Activated T-helper 17 cell treated with anti-CD3 and anti-CD28 coated beads, Interleukin-2, amount 50 U/mL, for 72 hours (primary cell): Measurements from ENCODE around the gene NDUFA8. TPM values are rescaled to one million over a fixed set of nuclear protein-coding genes. Genes with fewer than 3 reads are reported as not detected.

Source experiments
- ATAC-seq: fragments of 150-1000 bp; cut with Tn5 transposase; replicated peaks from 2 replicates; pipeline ENCODE4 v1.10.0; 2021; ENCODE audit warnings: mild to moderate bottlenecking, moderate library complexity
- H3K27ac Mint-ChIP-seq: one replicate; pipeline ENCODE4 v1.8.0; 2022; ENCODE audit warnings: mixed read lengths
- H3K27me3 Mint-ChIP-seq: one replicate; pipeline ENCODE4 v1.8.0; 2022; ENCODE audit warnings: mixed read lengths
- H3K36me3 Mint-ChIP-seq: one replicate; pipeline ENCODE4 v1.8.0; 2022; ENCODE audit warnings: low read depth, mild to moderate bottlenecking, mixed read lengths
- H3K4me1 Mint-ChIP-seq: one replicate; pipeline ENCODE4 v1.8.0; 2022; ENCODE audit warnings: mixed read lengths
- H3K4me3 Mint-ChIP-seq: one replicate; pipeline ENCODE4 v1.8.0; 2022; ENCODE audit warnings: mild to moderate bottlenecking, mixed read lengths
- H3K9me3 Mint-ChIP-seq: one replicate; pipeline ENCODE4 v1.8.0; 2022; ENCODE audit warnings: mixed read lengths
- total RNA-seq, 2 donors: library from RNA; stranded (reverse); gene quantifications; one replicate each; pipeline ENCODE4 v1.2.3, GENCODE V29; 2022

The NDUFA8 gene
- total RNA-seq, 2 donors from 2014 or later, result 36.8 to 59.0 TPM

DNA sequence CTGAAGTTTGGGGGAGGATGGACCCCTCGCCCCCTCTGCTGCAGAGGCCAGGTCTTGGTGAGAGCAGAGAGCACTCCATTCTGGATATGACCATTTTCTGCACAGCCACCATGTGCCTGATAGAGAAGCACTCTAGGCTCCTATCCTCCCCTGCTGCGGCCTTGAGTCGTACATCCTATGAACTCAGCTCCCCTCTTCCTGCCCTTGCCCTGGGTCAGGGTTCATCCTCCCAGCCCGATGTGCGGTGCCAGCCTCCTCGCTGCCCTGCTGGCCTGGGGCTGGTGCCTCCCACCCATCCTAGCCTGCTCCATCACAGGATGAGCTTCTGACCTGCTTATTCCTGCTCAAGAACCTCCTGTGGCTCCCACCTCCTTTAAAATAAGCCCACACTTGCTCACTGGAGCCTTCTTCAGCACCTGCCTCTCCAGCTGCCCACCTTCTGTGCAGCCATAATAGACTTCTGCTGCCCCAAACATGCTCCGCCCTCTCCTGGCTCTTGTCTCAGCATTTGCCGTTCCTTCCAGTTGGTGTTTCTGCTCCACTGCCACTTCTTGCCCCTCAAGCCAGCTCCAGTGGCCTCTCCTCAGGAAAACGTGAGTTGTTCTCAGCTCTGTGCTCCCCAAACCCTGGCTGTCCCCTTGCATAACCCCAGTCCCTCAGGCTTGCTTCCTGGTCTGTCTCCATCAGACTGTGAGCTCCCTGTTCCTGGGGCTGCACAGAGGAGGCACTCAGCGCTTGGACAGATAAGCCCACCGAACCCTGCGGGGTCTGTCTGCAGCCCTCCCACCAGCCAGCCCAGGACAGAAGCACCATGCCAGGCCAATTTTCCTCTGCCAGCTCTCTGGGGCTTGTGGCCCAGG, 44.2 kb downstream of the NDUFA8 start:
- H3K4me1 Mint-ChIP-seq, result no peaks in the 10 kb centered on the region
- ATAC-seq, result no peak
- H3K9me3 Mint-ChIP-seq, result no peaks in the 10 kb centered on the region
- H3K4me3 Mint-ChIP-seq, result no peak overlapping the region
- no peaks in the 10 kb centered on the region for H3K27me3 Mint-ChIP-seq
- no peak overlapping the region for H3K27ac Mint-ChIP-seq
- no peaks in the 10 kb centered on the region for H3K36me3 Mint-ChIP-seq

DNA sequence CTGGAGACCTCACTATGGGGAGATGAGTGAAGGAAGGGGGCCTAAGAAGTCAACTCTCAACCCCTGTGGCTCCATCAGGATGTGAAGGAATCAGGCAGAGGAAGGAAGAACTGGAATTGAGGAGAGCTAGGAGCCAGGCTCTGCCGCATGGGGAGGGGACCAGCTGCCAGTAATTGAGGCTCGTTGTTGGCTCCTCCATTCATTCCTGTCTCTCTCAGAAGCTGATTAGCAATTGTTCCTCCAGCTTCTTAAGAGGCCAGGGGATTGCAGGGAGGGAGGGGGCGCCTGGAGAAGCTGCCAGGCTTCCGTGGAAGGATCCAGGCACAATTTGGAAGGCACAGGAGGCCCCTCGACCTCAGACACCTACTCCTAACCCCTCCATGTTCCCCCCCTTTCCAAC, 46.0 kb downstream of the NDUFA8 start:
- Mint-ChIP-seq H3K9me3 (no peaks in the 10 kb centered on the region), H3K4me1 (no peaks in the 10 kb centered on the region), H3K27me3 (no peaks in the 10 kb centered on the region), H3K4me3 (no peak overlapping the region), H3K36me3 (no peaks in the 10 kb centered on the region), H3K27ac (no peak overlapping the region)
- ATAC-seq, result no peak

DNA sequence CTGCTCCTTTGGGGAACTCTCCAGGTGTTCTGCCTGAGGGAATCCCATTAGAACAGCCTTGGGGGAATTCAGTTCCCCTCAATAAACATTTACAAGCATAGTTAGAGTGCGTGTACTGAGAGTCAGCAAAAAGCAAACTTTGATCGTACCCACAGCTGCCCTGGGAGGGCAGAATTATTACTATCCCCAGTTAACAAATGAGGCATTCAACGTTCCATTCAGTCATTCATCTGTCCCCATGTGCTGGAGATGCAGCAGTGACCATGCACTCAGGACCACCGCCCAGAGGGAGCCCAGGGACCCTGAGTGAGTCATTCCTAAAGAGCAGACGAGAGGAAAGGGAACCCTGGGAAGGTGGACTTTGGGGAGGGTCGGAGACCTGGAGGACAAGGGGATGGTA, 47.3 kb downstream of the NDUFA8 start:
- Mint-ChIP-seq H3K9me3 (no peaks in the 10 kb centered on the region), H3K27ac (no peak overlapping the region), H3K4me3 (no peak overlapping the region), H3K4me1 (no peaks in the 10 kb centered on the region), H3K27me3 (no peaks in the 10 kb centered on the region), H3K36me3 (no peaks in the 10 kb centered on the region)
- ATAC-seq, result no peak

DNA sequence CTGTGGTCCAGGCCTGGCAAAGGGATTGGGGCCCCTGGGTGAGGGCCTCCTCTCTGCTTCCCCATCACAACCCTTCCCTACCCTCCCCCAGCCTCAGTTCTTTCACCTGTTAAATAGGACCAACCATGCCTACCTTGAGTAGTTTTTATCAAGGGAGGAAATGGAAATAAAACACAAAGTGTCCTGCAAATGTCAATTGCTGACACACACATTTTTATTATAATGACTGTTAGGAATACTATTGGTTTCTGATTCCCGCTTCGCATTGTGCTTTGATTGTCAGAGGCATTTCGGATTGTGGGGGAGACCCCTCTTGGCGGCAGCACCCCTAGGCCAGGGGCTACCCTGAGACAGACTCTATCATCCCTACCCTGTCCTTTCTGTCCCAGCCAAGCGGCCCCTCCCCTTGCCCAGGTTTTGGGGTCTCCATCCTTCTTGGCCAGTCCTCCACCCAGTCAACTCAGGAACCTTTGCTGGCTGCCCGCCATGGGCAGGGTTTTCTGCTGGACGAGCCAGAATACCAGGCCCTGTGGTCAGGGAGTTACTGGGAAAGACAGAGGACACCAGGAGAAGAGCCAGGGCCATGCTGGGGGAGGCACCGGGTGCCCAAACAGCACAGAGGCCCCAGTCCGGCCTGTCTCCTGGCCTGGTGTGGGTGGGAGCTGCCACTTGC, 48.0 kb downstream of the NDUFA8 start:
- ATAC-seq, result no peak
- Mint-ChIP-seq H3K9me3 (no peaks in the 10 kb centered on the region), H3K36me3 (no peaks in the 10 kb centered on the region), H3K27me3 (no peaks in the 10 kb centered on the region), H3K4me3 (no peak overlapping the region), H3K27ac (no peak overlapping the region), H3K4me1 (no peaks in the 10 kb centered on the region)

DNA sequence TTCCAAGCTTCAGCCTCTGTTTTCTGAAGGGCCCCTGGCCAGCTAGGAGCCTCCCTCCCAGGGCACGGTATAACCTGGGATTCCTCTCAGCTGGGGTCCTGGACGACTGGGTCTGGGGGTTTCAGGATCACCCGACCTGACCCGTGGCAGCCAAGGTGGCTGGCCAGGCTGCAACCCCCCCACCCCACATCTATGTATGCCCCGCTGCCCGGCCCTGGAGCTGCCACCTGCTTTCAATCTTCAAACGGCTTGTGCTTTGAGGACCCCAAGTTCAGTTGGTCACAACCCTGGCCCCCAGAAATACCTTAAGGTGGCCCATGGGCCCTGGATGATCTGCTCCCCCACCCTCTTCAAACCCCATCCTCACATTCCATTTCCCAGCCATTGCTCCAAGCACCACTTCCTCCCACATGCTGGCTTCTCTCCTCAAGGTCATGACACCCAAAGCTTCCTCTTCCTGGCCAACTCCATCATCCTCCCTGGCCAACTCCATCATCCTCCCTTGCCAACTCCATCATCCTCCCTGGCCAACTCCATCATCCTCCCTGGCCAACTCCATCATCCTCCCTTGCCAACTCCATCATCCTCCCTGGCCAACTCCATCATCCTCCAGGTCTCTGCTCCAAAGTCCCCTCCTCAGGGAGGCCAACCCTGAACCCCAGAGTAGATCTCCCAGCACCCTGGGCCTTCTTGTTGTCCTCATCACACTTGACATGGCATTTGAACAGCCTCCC, 49.3 kb downstream of the NDUFA8 start:
- H3K4me1 Mint-ChIP-seq, result no peaks in the 10 kb centered on the region
- H3K36me3 Mint-ChIP-seq, result no peaks in the 10 kb centered on the region
- H3K9me3 Mint-ChIP-seq, result no peaks in the 10 kb centered on the region

DNA sequence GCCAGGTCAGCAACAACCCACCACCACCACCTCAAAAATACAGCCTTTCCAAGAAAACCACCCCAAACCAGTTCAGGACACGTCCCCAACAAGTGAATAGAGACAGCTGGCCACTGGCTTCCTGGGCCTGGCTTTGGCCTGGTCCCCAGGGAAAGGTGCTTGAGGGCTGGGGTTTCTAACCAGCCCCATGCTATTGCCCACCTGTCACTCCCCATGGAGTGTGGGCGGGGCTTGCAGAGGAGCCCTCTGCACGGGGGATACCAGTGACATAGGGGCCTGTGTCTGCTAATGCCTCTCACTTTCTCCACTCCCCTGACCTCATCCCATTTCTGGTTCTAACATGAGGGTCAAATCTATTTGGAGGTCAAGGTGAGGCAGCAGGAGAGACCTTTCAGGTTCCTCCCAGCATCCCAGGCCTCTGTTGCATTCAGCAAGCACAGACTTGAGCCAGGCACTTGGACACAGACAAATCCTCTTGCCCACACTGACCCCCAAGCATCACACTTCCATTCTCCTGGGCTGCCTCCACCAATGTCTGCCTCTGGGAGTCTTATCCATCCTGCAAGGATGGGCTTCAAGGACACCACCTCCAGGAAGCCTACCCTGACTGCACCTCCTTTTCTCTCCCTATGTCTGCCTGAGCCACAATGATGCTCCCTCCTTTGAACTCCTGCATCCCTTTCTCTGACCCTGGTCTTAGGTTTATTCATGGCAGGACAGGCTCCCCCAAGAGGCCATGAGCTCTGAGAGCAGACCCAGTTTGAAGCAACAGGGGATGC, 50.4 kb downstream of the NDUFA8 start:
- ATAC-seq, result no peak
- Mint-ChIP-seq H3K27ac (no peak overlapping the region), H3K36me3 (no peaks in the 10 kb centered on the region), H3K4me3 (no peak overlapping the region), H3K9me3 (peaks cover under 1% of the 10 kb centered on the region), H3K27me3 (no peaks in the 10 kb centered on the region), H3K4me1 (no peaks in the 10 kb centered on the region)

More for the DNA sequence above, 49.3 kb downstream of the NDUFA8 start:
- H3K4me3 Mint-ChIP-seq, result no peak overlapping the region
- no peak for ATAC-seq
- no peaks in the 10 kb centered on the region for H3K27me3 Mint-ChIP-seq
- H3K27ac Mint-ChIP-seq, result no peak overlapping the region

DNA sequence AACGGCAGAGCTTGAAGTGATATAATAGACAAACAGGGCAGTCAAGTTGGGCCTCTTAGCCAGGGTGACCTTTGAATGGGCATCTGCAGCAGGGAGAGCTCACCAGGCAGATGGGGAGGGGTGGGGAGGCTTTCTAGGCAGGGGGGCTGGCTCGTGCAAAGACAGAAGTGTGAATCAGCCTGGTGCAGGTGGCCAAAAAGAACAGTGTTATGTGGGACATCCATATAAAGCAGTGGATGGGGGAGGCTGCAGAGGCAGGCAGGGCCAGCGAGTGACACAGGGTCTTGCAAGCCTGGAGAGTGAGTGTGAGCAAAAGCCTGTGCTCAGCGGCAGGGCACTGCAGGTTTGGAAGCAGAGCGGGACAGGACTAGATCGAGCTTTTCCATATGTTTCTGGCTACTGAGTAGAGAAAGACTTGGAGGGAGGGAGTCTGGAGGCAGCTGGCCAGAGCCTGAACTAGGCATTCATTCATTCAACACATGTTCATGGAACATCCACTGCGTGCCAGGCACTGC, 52.2 kb downstream of the NDUFA8 start:
- Mint-ChIP-seq H3K9me3 (peaks cover 6% of the 10 kb centered on the region), H3K36me3 (no peaks in the 10 kb centered on the region), H3K27ac (peak overlapping the region; percentile 8), H3K4me1 (no peaks in the 10 kb centered on the region), H3K27me3 (no peaks in the 10 kb centered on the region), H3K4me3 (no peak overlapping the region)
- no peak for ATAC-seq

DNA sequence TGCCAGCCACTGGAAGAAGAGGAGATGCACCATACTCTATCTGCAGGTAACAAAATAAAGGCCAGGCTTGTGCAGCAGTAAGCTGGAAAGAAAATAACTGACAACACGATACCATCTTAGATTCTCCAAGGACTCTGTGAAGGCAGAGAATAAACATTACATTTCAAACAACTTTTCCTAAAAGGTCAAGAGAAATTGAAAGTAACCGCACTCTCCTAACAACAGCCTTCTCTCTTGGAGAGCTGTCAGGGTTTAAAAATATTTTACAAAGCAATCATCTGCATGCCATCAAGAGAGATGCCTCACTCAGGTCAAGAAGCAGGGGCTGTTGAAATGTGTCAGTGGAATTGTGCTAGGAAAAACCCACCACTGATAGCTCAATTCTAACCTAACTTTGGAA, 53.0 kb downstream of the NDUFA8 start:
- Mint-ChIP-seq H3K4me1 (no peaks in the 10 kb centered on the region), H3K27ac (no peak overlapping the region), H3K36me3 (no peaks in the 10 kb centered on the region), H3K9me3 (peaks cover 6% of the 10 kb centered on the region), H3K4me3 (no peak overlapping the region), H3K27me3 (no peaks in the 10 kb centered on the region)
- ATAC-seq, result no peak

DNA sequence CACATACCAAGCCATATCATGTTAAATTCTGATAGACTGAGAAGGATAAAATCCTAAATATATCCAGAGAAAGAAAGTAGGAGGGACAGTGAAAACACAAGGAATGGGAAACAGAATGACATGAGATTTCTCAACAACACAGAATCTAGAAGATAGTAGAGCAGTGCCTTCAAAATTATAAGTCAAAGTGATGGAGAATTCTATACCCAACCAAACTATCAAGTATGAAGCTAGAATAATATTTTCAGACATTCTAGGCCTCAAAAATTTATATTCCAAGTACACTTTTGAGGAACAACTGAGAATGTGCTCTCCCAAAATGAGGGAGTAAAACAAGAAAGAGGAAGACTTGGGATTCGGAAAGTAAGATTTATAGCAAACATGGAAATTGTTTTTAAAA, 55.6 kb downstream of the NDUFA8 start:
- Mint-ChIP-seq H3K27ac (no peak overlapping the region), H3K27me3 (peaks cover 4% of the 10 kb centered on the region), H3K9me3 (peaks cover 6% of the 10 kb centered on the region), H3K4me3 (no peak overlapping the region), H3K4me1 (no peaks in the 10 kb centered on the region), H3K36me3 (no peaks in the 10 kb centered on the region)
- no peak for ATAC-seq

DNA sequence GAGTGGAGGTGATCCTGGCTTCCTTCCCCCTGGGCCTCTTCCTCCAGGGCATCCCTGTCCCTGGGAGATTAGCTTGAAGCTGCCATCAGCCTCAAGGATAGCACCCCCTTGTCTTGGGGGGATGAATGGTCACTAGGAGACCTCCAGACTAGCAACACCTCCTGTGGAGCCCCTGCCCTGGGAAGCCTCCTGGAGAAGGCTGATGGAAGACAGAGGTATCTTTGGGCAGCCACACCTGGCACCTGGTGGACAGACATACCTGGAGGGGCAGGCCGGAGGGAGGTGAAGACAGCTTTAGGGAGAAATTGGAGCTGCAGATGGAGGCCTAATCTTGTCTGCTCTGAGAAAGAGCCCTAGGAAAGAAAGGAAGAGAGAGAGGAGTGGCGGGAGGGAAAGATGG, 57.4 kb downstream of the NDUFA8 start:
- H3K27me3 Mint-ChIP-seq, result peaks cover 8% of the 10 kb centered on the region
- no peaks in the 10 kb centered on the region for H3K4me1 Mint-ChIP-seq
- no peak overlapping the region for H3K4me3 Mint-ChIP-seq
- no peak overlapping the region for H3K27ac Mint-ChIP-seq
- peaks cover 6% of the 10 kb centered on the region for H3K9me3 Mint-ChIP-seq
- no peaks in the 10 kb centered on the region for H3K36me3 Mint-ChIP-seq
- no peak for ATAC-seq

DNA sequence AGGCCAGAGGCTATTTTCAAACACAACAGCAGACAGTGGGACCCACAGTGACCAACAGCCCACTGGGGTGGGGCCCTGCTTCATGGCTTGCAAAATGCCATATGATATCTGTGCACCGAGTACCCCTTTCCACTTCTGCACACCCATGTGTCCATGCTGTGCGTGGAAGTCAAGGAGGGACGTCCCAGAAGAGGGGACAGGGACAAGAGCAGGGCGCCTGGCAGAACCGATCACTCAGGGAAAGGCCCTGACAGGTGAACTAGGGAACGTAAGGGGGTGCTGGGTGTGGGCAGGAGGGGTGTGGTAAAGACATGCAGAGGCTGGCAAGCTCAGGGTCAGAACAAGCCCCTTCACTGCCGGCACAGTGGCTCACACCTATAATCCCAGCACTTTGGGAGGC, 58.8 kb downstream of the NDUFA8 start:
- H3K4me1 Mint-ChIP-seq, result no peaks in the 10 kb centered on the region
- peaks cover 11% of the 10 kb centered on the region for H3K27me3 Mint-ChIP-seq
- H3K9me3 Mint-ChIP-seq, result peaks cover 6% of the 10 kb centered on the region
- no peaks in the 10 kb centered on the region for H3K36me3 Mint-ChIP-seq
- no peak for ATAC-seq
- no peak overlapping the region for H3K27ac Mint-ChIP-seq
- H3K4me3 Mint-ChIP-seq, result no peak overlapping the region

DNA sequence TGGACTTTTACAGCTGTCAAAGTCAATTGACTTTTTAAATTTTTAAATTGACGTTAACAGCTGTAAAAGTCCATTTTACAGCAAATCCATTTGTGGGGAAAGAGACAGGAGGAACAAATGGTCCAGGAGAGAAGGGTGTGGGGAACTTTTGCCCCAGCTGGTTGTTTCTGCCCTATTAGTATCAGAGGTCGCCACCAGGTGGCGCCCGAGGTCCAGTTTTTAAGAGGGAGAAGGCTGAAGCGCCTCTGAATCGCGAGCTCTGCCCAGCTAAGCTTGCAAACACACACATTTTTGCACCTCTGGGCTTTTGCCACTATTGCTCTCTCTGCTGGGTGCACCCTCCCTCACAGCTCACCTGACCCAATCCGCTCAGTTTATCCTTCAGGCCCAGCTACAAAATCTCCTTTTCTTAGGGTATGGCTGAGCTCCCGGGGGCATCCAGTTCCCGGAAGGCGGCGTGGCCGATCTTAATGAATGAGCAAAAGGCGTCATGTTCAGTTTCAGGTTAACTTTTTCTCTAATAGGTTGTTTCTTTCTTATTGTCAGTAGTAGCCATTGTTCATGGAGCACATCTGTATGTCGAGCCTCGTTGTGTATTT, 60.2 kb downstream of the NDUFA8 start:
- Mint-ChIP-seq H3K9me3 (peaks cover 6% of the 10 kb centered on the region), H3K27ac (no peak overlapping the region), H3K4me1 (peaks cover 5% of the 10 kb centered on the region), H3K4me3 (peak overlapping the region; percentile 23), H3K36me3 (no peaks in the 10 kb centered on the region), H3K27me3 (peaks cover 11% of the 10 kb centered on the region)
- ATAC-seq, result peak; percentile 80

DNA sequence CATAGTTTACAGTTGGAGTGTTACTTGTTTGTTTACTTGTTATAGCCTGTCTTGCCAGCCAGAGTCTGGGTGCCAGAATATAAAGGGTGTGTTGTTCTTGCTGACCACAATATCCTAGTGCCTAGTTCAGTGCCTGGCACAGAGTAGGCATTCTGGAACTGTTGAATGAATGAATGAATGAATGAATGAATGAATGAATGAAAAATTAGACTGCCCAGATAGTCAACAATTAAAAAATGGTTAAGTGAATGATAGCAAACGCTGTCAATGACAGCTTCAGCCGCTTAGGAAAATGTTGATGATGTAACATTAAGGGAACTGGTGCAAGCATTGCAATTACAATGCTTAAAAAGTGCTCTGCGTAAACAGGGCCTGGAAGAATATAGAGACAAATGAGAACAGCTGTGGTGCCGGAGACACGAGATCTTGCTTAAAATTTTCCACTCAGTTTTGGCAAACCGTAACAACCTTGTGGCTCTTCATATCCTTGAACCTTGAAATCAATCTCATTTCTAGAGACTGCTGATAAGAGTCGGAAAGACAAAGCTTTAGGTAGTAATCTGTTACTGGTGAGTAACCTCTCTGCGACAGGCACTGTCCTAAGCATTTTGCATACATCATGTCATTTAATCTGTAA, 61.8 kb downstream of the NDUFA8 start:
- ATAC-seq, result no peak
- Mint-ChIP-seq H3K36me3 (no peaks in the 10 kb centered on the region), H3K4me1 (peaks cover 5% of the 10 kb centered on the region), H3K9me3 (no peaks in the 10 kb centered on the region), H3K27me3 (peaks cover 11% of the 10 kb centered on the region), H3K27ac (no peak overlapping the region), H3K4me3 (no peak overlapping the region)
